GM18873 (cell line): ENCODE measurements around the gene ACOD1.
"Not testable (repeated sequence)": the region's sequence is repeated elsewhere in the genome, so short reads cannot be mapped to it uniquely, and the experiment has no call there.

ENCODE experiments used
- ATAC-seq: cut with Tn5 transposase; IDR thresholded peaks from one replicate; pipeline ENCODE4 v1.9.1; 2021; ENCODE audit warnings: mild to moderate bottlenecking, moderate library complexity, moderate number of reproducible peaks; ENCODE audit not compliant: unreplicated experiment, low FRiP score

Gene ACOD1

DNA sequence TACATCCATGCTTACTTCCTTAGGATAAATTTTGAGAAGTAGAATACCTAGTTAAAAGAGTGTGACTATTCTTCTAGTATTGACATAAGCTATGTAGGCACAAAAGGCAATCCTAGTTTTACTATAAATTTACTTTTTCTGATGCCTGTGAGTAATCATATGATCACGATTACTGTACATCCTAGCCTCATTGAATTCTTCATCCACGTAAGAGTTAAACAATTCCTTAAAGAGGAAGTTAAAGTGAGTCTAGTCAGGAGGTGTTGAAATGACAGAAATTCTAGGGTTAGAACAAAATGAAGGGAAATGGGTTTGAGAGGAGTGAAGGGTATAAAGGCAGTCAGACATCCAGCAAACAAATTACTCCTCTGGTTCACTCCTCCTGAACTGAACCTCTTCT, at the start of gene ACOD1:
TSS of gene ACOD1 (plus strand) at position 363 of the 400 bp plus-strand sequence. CDS start 48 bp downstream, outside the sequence.
- ATAC-seq: no peak

DNA sequence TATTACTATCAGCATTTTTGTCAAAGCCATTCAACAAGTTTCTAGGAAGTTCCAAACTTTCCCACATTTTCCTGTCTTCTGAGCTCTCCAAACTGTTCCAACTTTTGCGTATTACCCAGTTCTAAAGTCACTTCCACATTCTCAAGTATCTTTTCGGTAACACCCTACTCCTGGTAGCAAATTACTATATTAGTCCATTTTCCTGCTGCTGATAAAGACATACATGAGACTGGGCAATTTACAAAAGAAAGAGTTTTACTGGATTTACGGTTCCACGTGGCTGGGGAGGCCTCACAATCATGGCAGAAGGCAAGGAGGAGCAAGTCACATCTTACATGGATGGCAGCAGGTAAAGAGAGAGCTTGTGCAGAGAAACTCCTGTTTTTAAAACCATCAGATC, 49.2 kb upstream of the ACOD1 start:
- not testable (repeated sequence) for ATAC-seq

DNA sequence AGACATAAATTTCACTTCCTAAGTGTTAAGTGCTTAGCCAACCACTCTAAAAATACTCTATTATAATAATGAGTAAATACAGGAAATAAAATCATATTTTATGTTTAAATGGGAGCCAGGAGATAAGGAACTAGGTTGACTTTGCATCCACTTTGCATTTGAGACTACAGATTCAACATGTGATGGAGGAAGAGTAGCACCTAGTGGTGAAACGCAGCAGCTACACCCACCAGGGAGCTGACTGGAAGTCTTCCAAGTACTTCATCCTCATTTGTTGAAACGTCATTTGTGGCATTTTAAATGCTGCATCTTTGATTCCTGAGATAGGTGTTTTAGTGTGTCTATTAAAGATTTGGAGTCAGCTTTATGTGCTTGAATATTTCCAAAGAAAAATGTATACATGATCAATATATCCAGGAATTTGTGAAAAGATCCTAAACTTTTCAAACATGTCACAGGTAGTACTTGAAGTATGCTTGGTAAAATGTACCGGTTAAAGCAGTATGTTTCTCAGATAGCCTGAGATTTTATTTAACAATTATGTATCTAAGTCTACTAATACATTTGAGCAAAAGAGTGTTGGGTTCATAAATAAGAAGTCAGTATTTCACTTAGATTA, 44.7 kb upstream of the ACOD1 start:
- peak; percentile 95 for ATAC-seq

DNA sequence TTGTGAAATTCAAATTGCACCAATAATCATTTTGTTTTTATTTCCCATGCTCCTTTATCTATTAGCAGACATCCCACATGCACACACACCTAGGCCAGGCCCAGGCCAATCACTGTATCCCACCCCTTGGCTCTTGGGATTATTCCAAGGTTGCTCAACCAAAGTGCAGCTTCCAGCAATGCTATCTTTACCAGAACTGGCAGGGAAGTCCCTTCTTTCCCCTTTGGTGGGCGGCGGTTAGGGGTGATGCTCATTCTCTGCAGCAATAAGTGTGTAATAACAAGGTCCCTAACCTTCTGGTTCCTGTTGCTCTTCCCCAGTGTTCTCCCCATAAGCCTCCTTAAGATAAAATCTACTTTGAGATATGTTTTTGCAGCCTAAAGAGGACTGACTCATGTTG, 43.8 kb upstream of the ACOD1 start:
- ATAC-seq: no peak

DNA sequence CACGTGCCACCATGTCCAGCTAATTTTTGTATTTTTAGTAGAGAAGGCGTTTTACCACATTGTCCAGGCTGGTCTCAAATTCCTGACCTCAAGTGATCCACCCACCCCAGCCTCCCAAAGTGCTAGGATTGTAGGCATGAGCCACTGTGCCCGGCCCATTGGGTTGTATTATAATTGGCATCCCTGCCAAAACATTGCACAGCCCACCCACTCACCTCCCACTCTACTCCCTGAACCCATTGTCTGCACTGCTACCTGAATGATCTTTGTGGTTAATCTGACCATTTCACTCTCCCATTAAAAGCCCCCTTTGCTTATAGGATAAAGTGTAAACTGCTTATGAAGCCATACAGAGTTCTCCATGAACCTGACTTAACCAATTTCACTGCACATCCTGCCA, 35.8 kb upstream of the ACOD1 start:
- ATAC-seq: no peak

DNA sequence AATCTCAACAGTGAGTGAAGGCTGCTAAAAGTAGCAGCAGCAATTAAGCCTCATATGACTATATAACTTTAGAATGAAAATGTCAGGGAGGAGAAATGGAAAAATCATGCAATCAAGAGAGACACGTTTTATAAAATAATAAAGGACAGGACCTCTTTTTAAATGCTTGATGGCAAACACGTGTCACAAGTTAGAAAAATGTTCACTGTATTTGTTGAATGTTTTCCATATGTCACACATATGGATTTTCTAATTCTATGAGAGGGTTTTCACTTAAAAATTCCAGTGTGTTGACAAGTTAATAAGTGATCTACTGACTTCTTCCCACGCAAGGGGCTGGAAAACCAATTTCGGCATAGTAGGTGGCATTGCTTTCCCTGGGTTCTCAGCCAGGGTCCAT, 34.4 kb upstream of the ACOD1 start:
- ATAC-seq: no peak

DNA sequence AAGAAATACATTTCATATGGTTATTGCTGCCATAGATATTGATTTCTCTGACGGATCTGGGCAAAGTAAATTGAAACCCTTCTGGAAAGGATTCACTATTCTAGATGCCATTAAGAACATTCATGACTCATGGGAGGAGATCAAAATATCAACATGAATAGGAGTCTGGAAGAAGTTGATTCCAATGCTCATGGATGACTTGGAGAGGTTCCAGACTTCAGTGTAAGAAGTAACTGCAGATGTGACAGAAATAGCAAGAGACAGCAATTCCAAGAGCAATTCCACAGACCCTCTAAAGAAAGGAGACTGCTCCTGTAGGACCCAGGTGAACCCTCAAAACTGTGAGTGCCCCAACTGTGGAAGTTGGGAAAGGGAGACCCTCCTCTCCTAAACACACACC, 31.2 kb upstream of the ACOD1 start:
- no peak for ATAC-seq

DNA sequence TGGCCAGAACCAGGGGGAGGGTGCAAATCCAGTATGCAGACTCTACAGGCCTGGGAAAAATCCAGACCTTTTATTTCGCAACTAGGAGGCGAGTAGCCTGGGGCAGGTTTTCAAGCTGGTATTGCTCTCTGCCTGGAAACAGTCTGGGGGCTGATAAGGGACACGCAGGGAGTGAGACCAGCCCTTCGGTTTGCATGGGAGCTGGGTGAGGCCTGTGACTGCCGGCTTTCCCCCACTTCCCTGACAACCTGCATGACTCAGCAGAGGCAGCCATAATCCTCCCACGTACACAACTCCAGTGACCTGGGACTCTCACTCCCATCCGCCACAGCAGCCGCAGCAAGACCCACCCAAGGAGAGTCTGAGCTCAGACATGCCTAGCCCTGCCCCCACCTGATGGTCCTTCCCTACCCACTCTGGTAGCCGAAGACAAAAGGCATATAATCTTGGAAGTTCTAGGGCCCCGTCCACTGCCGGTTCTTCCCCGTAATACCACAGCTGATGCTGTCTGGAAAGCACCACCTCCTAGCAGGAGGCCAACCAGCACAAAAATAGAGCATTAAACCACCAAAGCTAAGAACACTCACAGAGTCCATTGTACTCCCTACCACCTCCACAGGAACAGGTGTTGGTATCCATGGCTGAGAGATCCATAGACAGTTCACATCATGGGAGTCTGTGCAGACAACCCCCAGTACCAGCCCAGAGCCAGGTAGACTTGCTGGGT, 30.4 kb upstream of the ACOD1 start:
- not testable (repeated sequence) for ATAC-seq

DNA sequence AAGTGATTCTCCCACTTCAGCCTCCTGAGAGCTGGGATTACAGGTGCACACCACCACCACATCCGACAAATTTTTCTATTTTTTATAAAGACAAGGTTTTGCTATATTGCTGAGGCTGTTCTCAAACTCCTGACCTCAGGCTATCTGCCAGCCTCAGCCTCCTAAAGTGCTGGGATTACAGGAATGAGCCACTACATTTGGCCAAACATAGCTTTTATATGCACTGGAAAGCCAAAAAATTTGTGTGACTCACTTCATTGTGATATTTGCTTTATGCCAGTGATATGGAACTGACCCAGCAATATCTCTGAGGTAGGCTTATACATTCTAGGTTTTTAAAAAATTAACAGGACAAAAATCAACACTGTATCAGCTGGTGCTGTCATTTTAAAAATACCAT, 26.8 kb upstream of the ACOD1 start:
- no peak for ATAC-seq

DNA sequence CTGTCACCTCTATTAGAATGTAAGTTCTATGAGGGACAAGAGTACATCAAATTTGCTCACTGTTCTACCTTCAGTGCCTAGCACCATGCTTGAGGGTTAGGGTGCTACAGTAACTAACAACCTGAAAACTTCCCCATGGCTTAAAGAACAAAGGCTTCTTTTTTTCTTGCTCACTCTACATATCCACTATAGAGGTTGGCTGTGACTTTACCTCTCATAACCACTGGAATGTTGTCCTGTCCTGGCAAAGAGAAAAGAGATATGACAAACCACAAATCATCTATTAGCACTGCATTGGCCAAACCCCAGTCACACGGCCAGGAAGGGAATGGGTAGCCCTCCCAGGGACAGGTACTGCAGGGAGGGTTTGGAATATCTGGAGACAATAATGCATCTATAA, 23.2 kb upstream of the ACOD1 start:
- ATAC-seq: no peak

DNA sequence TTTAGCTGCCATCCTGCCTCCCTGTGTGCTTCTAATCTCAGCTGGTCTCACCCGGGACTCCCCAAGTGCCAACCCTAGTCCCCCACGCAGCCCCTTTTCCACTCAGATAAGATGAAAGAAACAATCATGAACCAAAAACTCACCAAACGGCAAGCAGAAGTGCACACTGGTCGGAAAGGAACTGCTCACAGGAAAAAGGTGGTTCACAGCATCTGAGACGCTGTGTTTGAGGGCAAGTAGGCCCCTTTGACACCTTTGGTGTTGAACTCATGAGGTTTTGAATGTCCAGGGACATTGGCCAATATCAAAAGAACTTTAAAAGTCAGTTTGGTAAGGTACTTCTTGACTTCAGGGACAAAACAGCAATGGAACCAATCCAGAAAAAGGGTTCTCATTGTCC, 20.4 kb upstream of the ACOD1 start:
- no peak for ATAC-seq

DNA sequence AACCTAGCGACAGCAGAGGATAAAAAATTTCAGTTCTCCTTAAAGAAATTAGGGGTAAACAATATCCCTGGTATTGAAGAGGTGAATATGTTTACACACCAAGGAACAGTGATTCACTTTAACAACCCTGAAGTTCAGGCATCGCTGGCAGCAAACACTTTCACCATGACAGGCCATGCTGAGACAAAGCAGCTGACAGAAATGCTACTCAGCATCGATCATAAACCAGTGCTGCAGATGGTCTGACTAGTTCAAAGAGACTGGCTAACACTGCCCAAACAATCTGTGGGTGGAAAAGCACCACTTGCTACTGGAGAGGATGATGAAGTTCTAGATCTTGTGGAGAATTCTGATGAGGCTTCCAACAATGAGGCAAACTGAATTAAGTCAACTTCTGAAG, 19.9 kb upstream of the ACOD1 start:
- no peak for ATAC-seq

DNA sequence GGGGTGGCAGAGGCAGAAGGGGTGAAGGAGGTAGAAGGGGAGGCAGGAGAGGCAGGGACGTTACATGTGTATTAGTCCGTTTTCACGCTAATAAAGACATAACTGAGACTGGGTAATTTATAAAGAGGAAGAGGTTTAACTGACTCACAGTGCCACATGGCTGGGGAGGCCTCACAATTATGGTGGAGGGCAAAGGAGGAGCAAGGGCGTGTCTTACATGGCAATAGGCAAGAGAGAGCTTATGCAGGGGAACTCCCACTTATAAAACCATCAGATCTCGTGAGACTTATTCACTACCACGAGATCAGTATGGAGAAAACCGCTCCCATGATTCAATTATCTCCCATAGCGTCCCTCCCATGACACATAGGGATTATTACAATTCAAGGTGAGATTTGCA, 19.0 kb upstream of the ACOD1 start:
- ATAC-seq: no peak

DNA sequence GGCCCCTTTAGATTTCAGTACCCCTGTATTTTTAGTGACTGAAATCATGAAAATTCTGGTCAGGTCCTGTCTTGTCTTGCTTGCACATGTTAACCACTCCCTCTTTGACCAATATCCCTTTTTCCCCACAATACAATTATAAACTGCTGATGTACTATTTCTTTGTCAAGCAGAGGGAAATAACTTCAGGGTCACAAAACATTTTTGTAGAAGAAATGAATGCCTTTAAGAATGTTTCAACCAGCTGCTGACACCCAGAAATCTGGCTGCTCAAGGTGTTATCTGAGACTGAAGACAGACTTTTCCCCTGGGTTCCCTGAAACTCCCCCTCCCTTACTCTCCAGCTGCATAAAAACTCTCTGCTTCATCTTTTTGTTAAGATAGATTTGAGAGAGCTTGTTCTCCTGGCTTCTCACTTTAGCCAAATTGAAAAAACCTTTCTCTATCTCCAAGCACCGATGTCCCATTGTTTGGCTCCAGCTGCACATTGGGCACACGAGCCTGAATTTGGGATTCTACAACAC, 18.4 kb upstream of the ACOD1 start:
- no peak for ATAC-seq

DNA sequence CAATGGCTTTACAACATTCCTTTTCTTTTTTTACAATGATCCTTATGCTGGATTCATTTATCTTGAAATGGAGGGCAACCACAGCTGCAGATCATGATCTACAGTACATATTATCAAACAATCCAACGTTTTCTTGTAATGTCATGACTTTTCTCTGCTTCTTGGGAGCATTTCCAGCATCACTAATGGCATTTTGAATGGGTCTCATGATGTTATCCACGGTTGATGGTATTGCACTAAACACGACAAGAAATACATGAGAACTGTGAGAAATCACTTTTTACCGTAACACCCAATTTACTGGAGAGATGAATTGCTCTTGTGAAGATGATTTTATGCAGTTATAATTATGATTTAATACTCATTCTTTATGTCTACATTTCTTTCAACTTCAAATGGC, 16.2 kb upstream of the ACOD1 start:
- no peak for ATAC-seq

DNA sequence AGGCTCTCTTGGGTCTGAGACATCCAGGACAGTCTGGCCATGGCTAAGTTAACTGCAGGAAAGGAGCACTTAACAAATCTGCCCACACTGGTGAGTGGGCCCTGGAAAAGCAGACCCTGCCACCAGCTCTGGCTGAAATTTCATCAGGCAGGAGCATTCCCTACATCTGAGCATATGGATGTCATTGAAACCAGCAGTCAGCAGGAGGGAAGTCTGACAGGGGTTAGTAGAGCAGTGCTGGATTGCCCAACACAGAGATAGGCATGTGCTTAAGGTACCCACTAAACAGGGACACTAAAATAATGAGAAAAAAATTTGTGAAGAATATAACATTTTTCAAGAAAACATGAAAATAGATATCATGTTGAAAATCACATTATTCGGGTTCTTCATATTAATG, 13.6 kb upstream of the ACOD1 start:
- ATAC-seq: no peak

DNA sequence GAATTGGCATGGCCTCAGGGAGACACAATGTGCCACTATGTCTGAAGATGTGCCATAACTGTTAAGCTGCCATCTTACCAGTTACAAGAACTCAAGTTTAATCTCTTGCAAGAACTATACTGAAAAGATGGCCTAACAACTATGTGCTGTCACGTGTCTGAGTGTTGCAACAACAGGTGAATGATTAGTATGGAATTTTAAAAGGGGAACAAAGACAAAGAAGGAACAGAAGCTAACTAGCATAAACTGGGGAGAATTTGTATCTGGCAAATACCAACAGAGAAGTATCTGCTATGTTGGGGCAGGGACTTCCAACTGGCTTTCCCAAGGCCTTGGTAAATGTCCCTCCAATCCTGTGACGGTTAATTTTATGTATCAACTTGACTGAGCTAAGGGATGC, 11.5 kb upstream of the ACOD1 start:
- no peak for ATAC-seq

DNA sequence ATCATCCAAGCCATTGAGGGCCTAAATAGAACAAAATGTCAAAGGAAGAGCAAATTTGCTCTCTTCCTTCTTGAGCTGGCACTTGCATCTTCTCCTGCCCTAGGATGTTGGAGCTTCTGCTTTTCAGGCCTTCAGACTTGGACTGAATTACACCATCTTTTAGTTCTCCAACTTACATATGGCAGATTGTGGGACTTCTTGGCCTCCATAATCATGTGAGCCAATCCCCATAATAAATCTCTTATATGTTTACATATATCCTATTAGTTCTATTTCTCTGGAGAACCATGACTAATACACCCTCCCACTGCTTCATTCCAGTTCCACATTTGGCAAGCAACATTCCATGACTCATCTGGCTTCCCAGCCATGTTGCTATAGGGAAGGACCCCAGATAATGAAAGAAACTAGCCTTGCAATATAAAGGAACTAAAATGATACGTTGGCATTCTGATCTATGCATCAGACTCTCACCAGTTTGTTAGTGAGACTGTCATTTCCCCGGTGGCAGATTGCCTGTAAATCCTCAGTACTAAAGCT, 11.0 kb upstream of the ACOD1 start:
- no peak for ATAC-seq

DNA sequence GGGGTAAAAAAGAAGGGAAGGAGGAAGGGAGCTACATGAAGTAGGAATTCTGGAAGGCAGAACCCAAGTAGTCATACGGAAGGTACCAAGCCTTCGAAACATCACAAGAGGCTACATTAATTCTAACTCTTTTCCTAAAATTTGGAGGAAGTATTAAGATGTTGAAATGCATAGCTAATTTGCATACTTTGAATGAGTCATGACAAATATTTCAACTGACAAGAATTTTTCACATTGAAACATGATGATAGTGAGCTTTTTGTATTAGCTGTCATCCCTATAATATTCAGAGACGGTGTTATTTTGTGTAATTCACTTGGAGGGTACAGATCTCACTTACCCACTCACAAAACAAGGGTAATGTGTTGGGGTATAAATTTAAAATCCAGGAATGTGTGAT, 9.1 kb upstream of the ACOD1 start:
- ATAC-seq: no peak

DNA sequence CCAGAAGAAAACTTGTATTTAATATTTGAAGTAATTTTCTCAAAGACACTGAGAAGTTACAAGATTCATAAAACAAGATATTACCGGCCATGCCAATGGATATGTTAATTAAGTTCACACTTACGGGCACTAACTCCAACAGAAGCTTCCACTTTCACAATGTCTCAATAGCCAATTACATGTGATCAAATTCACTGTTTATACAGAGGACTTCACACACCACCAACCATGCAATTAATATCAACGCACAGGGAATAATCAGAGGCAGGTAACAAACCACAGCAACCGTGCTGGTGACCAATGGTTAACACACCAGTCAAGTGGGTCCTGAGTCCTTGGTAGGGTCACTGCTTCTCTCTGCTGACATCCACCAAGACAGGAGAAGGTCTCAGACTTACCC, 5.9 kb upstream of the ACOD1 start:
- no peak for ATAC-seq

DNA sequence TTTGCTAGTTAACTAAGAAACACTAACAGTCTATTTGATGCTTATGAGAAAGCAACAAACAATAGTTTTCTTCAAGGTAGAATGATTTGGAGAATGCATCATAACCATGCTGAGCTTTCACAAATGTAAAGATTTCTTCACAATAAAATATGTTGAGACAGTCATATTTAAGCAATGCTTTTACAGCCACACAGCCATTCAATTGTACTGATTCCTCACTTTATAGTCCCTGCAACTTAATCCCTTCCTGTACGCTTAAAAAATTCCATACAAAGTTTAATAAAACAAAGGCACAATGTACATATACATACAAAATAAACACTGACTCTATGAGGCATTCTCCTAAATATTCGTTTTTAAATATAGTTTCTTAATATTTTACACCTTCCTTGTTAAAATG, 4.7 kb upstream of the ACOD1 start:
- no peak for ATAC-seq

DNA sequence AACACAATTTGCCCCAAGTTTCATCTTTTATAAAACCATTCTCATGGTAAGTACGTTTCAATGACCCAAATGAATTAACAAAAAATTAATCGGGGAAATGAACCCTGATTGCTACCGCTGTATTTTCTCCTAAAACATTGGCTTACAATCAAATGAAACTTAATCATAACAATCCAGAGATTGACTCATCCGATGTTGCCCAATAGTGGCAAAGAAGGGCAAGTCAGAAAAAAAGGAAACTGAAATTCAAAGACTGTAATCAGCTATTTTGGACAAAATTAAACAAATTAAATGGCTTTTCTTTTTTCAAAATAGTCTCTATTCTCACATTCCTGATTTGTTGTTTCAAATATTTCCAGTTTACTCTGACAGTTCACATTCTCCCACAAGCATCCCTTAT, 3.9 kb upstream of the ACOD1 start:
- no peak for ATAC-seq
